GM23338 (cell line): Measurements from ENCODE around the gene HCRT.

Source experiments
- CTCF ChIP-seq, 2 experiments: fragments of 200-600 bp in 1 of 2; sonication (generic) in 1 of 2; conservative IDR thresholded peaks; 2 replicates each; pipeline versions ENCODE4 v1.5.1 to v1.6.1; 2016 to 2017; ENCODE audit warnings: antibody characterized with exemption in 2 of 2, low read depth in 2 of 2, mild to moderate bottlenecking in 2 of 2, moderate library complexity in 1 of 2
- EZH2phosphoT487 ChIP-seq: fragments of 200-600 bp; sonication (generic); IDR thresholded peaks from one replicate; pipeline ENCODE4 v1.8.1; 2018; ENCODE audit warnings: antibody characterized with exemption; ENCODE audit not compliant: unreplicated experiment
- JUNB ChIP-seq: IDR thresholded peaks from one replicate; pipeline ENCODE4 v1.6.1; 2016; ENCODE audit warnings: antibody characterized with exemption; ENCODE audit not compliant: unreplicated experiment
- POLR2AphosphoS5 ChIP-seq: IDR thresholded peaks from 2 replicates; pipeline ENCODE4 v1.6.1; 2016; ENCODE audit warnings: antibody characterized with exemption, low read depth

GRCh38 chr17:42163113-42163512 is 22.1 kb downstream of the HCRT start:
- no peak for TF ChIP-seq POLR2AphosphoS5
- TF ChIP-seq CTCF (conservative IDR thresholded peaks at IDR 0.05; ENCODE audit: low read depth in 2 of 2), result peak; percentile 89
- TF ChIP-seq EZH2phosphoT487, result no peak
- TF ChIP-seq JUNB, result no peak
